Parathyroid adenoma (tissue), 2 donors: Measurements from ENCODE around the gene GTF2F1.
A peak's percentile ranks its signal among the peaks of the same experiment; 100 is the strongest.

ENCODE experiments used
- H2AFZ ChIP-seq: fragments of 300-600 bp; sonication (generic); one replicate; pipeline ENCODE4 v1.7.0; 2017; ENCODE audit warnings: antibody characterized with exemption, mild to moderate bottlenecking
- H3K27ac ChIP-seq: fragments of 300-600 bp; sonication (generic); one replicate; pipeline ENCODE4 v1.7.0; 2017
- H3K27me3 ChIP-seq: fragments of 300-600 bp; sonication (generic); one replicate; pipeline ENCODE4 v1.7.0; 2017; ENCODE audit warnings: low read length; ENCODE audit not compliant: control insufficient read depth, insufficient read depth
- H3K36me3 ChIP-seq: fragments of 300-600 bp; sonication (generic); one replicate; pipeline ENCODE4 v1.7.0; 2017; ENCODE audit warnings: low read length; ENCODE audit not compliant: control insufficient read depth, insufficient read depth
- H3K4me1 ChIP-seq: fragments of 300-600 bp; sonication (generic); one replicate; pipeline ENCODE4 v1.7.0; 2017; ENCODE audit warnings: control low read depth
- H3K4me2 ChIP-seq: fragments of 300-600 bp; sonication (generic); one replicate; pipeline ENCODE4 v1.7.0; 2017; ENCODE audit warnings: low read length
- H3K4me3 ChIP-seq: fragments of 300-600 bp; sonication (generic); one replicate; pipeline ENCODE4 v1.7.0; 2017; ENCODE audit warnings: low read depth, low read length
- H3K79me2 ChIP-seq: fragments of 300-600 bp; sonication (generic); one replicate; pipeline ENCODE4 v1.7.0; 2017; ENCODE audit warnings: control low read depth
- H3K9ac ChIP-seq: fragments of 300-600 bp; sonication (generic); one replicate; pipeline ENCODE4 v1.7.0; 2017; ENCODE audit warnings: mild to moderate bottlenecking
- H3K9me3 ChIP-seq: fragments of 300-600 bp; sonication (generic); one replicate; pipeline ENCODE4 v1.7.0; 2017; ENCODE audit warnings: low read length; ENCODE audit not compliant: control insufficient read depth
- TF ChIP-seq, protein P1 (sequence below): fragments of 300-600 bp; sonication (generic); IDR thresholded peaks from one replicate; pipeline ENCODE4 v1.7.0; 2017; ENCODE audit warnings: antibody characterized with exemption, mild to moderate bottlenecking
- donor health status: primary hyperparathyroidism.

The GTF2F1 gene

GRCh38 chr19:6416658-6417405 lies 23.9 kb upstream of the GTF2F1 start:
- peaks cover 18% of the 10 kb centered on the region for H3K4me1 ChIP-seq
- H3K79me2 ChIP-seq, result peaks cover 4% of the 10 kb centered on the region
- H3K9ac ChIP-seq, result no peak overlapping the region
- H3K27me3 ChIP-seq, result no peaks in the 10 kb centered on the region
- no peak overlapping the region for H3K27ac ChIP-seq
- H3K4me3 ChIP-seq, result no peak overlapping the region
- no peak overlapping the region for H3K4me2 ChIP-seq
- no peak overlapping the region for H2AFZ ChIP-seq
- H3K36me3 ChIP-seq, result no peaks in the 10 kb centered on the region
- no peaks in the 10 kb centered on the region for H3K9me3 ChIP-seq
- TF ChIP-seq, protein P1, sequence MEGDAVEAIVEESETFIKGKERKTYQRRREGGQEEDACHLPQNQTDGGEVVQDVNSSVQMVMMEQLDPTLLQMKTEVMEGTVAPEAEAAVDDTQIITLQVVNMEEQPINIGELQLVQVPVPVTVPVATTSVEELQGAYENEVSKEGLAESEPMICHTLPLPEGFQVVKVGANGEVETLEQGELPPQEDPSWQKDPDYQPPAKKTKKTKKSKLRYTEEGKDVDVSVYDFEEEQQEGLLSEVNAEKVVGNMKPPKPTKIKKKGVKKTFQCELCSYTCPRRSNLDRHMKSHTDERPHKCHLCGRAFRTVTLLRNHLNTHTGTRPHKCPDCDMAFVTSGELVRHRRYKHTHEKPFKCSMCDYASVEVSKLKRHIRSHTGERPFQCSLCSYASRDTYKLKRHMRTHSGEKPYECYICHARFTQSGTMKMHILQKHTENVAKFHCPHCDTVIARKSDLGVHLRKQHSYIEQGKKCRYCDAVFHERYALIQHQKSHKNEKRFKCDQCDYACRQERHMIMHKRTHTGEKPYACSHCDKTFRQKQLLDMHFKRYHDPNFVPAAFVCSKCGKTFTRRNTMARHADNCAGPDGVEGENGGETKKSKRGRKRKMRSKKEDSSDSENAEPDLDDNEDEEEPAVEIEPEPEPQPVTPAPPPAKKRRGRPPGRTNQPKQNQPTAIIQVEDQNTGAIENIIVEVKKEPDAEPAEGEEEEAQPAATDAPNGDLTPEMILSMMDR, result no peak

- Histone ChIP-seq H3K27me3 (no peaks in the 10 kb centered on the region), H3K36me3 (no peaks in the 10 kb centered on the region), H3K4me2 (no peak overlapping the region), H3K27ac (no peak overlapping the region), H3K9ac (no peak overlapping the region), H3K4me3 (no peak overlapping the region), H3K9me3 (no peaks in the 10 kb centered on the region), H3K4me1 (peaks cover 19% of the 10 kb centered on the region), H2AFZ (no peak overlapping the region), H3K79me2 (no peaks in the 10 kb centered on the region)
- TF ChIP-seq, protein P1, result no peak
Measured at GRCh38 chr19:6415591-6416190, 22.7 kb upstream of the GTF2F1 start.

DNA sequence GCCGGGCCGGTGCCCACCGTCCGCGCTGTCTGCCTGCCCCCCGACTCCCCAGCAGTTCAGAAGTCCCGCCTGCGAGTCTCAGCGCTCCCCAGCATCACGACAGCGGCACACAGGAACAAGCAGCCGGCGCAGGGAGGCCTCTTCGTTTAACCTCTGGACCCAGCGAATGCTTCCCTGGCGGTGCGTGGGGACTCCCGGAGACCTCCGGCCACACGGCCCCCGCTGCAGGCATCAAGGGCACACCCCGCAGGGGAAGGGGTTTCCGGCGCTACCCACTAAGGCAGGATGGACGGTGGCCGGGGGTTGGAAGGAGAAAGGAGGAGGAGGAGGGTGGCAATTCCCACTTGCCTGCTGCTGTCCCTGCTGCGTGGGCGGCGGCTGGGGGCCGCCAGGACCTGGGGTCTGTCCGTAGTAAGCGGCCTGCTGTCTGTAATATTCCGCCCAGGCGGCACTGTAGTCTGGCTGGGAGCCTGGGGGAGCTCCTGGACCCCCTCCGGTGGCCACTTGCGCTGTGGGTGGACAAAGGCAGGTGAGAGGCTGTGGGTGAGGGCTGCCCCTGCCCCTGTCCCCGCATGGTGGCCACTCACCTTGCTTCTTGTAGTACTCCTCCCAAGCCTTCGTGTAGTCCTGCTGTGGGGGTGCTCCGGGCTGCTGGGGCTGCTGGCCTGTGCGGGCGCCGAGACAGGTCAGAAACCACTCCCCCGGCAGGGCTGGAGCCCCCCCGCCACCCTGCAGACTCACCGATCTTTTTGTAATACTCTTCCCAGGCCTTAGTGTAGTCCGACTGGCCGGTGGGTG lies 22.0 kb upstream of the GTF2F1 start:
- Histone ChIP-seq H3K4me1 (peaks cover 19% of the 10 kb centered on the region), H3K27me3 (no peaks in the 10 kb centered on the region), H3K36me3 (no peaks in the 10 kb centered on the region), H3K4me2 (no peak overlapping the region), H2AFZ (no peak overlapping the region), H3K79me2 (no peaks in the 10 kb centered on the region), H3K4me3 (no peak overlapping the region), H3K9ac (no peak overlapping the region), H3K27ac (no peak overlapping the region), H3K9me3 (no peaks in the 10 kb centered on the region)
- TF ChIP-seq, protein P1, result no peak

DNA sequence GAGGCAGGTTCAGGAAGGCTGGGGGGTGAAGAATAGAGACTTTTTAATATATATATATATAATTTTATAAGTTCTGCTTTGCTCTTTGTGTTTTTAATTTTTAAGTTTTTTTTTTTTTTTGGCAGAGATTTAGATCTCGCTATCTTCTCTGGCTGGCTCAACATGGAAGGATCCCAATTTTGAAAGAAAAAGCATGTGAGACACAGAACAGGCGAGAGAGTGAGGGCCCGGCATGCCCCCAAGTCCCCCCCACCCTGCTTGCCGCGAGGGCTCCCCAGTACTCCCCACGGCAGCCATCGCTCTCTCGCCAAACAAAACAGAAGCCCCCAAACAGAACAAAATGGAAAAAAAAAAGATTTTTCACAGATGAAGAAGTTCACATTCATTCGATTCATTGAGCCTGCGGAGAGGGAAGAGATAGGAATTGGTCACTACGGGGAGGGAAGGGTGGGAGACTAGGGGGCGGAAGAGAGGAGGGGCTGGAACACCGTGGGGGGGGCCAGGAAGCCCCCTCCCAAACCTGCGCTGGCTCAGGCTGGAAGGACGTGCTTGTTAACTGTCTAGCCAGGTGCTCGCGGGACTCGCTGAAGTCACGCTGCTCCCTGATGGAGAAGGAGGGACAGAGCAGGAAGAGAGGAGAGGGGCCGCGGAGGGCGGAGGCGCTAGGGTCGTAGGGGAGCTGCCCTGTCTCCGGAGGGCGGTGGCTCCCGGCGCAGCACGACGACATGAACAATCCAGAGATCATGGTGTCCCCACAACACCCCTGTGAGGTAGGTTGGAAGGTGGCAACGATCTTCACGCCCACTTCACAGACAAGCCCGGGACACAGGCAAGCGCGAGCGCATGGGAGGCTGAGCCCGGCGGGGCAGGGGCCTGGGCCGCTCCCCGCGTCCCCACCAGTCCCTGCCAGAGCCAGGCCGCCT lies 21.0 kb upstream of the GTF2F1 start:
- Histone ChIP-seq H3K79me2 (no peaks in the 10 kb centered on the region), H3K27me3 (no peaks in the 10 kb centered on the region), H3K4me2 (no peak overlapping the region), H3K4me1 (peaks cover 19% of the 10 kb centered on the region), H2AFZ (peak overlapping the region; percentile 29), H3K9ac (no peak overlapping the region), H3K4me3 (no peak overlapping the region), H3K27ac (peak overlapping the region; percentile 54), H3K9me3 (no peaks in the 10 kb centered on the region), H3K36me3 (no peaks in the 10 kb centered on the region)
- TF ChIP-seq, protein P1, result no peak
